Hematopoietic multipotent progenitor cell treated with erythropoietin and hydrocortisone succinate and interleukin-3 and kit ligand, for 8 days (in vitro differentiated cells): ENCODE data around the gene SPATA33.
A peak's percentile ranks its signal among the peaks of the same experiment; 100 is the strongest.

Experiments used
- DNase-seq: peaks from one replicate; pipeline ENCODE4 v3.0.0-alpha.2; 2015

Gene SPATA33

GRCh38 chr16:89657442-89658220, at the start of gene SPATA33, which contains the start of gene CHMP1A:
SPATA33 (plus strand) TSS chr16:89657836; CDS start chr16:89657912, 76 bp downstream.
CHMP1A (minus strand) TSS chr16:89657708; CDS start chr16:89657588, 120 bp downstream.
- DNase-seq, result peak; percentile 85

DNA sequence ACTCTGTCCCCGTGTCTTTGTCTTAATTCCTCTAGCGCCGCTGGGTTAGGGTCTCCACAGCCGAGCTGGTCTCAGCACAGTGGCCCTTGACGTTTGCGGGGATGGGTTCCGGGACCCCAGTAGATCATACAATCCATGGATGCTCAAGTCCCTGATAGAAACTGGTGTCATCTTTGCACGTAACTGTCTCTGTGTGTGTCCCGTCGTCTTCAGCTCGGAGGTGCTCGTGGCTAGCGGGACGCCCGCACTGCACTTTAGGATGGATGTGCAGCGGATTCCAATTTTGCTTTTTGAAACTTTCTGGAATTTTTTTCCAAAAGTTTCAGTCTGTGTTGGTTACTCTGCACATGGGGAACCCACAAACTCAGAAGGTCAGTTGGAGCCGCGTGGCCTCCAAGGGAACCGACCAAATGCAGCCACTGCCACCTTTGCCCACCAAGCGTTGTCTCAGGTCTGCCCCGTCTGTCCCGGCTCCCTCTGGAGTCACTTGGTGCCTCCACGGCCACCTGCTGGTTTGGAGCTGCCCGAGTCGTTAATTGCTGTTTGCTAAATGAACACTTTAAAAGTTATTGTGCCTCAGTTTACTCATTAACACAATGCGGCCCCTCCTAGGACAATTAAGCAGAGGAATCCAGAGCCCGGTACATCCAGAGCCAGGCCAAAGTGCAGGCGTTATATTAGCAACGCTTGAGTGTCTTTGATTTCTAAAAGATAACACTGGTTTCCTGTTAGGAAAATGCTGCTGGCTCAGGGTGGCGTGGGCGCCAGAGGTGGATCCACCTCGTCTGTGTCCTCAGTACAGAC, 49.5 kb upstream of the SPATA33 start:
- DNase-seq, result no peak

DNA sequence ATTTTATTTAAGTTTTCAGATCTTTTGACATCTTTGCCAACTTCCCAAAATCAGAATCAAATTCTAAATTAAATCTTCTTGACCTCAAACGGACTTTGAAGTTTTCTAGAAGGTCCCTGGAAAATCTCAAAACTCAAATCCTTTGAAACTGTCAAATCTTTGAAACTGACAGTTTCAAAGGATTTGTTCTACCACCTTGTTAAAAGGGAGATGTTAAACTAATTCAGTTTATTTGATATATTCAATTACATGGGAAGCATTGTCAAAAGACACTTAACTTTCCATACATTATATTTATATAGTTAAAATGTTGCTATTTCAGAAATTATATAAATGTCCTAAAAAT, 47.6 kb upstream of the SPATA33 start:
- no peak for DNase-seq

DNA sequence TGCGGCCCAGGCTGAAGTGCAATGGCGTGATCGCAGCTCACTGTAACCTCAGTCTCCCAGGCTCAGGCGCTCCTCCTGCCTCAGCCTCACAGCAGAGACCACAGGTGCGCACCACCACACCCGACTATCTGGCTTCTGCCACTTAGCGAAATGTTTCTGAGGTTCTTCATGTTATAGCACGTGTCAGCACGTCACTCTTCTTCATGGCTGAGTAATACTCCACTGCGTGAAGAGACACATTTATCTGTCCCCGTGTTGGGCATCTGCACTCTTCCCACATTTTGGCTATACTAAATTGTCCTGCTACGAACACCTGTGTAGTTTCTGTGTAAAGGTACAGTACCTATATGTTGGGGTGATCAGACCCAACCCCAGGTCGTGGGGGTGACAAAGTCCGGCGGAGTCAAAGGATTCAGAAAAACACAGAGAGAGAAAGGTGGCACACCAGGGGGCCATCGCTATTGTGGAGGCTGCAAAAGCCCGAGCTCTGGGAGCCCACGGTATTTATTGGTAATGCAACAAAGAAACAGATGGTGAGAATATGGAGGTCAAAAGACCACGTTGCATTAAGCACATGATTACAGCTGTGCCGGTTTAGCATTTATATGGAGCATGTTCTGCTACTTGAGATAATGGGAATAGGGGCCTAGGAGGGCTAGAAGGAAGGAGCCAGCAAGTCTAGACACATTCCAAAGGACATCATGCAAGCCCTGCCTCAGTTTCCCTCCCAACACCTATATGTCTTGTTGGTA, 45.0 kb upstream of the SPATA33 start:
- DNase-seq, result no peak

GRCh38 chr16:89613231-89613953, 44.2 kb upstream of the SPATA33 start, which contains the start of gene DPEP1:
DPEP1 (plus strand) TSS chr16:89613642; CDS start chr16:89630411, 16,769 bp downstream.
- no peak for DNase-seq

DNA sequence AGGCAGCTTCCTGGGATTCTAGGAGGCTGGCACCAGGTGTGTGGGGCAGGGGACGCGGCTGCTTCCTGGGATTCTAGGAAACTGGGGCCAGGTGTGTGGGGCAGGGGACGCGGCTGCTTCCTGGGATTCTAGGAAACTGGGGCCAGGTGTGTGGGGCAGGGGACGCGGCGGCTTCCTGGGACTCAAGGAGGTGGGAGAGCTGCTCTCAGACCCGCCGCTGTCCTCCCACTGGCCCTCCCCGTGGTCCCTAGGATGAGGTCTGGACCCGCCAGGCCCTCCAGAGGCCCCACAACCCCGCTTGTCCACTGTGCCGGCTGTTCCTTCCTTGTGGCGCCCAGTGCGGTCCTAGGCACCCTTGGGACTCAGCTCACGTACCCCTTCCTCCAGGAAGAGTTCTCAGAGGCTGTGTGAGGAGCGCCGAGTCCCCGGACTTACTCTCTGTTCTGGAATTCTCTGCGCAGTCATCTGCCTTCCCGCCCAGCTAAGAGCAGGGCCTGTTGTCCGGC, 43.6 kb upstream of the SPATA33 start:
- DNase-seq, result no peak

DNA sequence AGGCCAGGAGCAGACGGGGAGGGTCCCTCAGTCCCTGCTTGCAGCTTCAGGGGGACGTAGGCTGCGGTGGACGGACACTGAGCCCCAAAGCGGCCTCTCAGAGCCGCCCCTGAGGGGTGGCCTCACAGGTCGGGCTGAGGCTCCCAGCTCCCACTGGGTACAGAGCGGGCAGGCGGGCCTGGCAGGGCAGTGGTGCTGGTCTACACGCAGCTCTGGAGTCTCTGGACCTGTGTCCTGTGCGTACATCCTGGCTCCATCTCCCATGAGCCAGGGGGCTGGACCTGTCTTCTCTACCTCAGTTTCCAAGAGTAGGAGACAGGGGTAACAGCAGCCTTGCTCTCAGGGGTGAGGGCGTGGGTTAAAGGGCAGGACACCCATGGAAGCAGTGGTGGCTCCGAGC, 42.5 kb upstream of the SPATA33 start:
- no peak for DNase-seq

DNA sequence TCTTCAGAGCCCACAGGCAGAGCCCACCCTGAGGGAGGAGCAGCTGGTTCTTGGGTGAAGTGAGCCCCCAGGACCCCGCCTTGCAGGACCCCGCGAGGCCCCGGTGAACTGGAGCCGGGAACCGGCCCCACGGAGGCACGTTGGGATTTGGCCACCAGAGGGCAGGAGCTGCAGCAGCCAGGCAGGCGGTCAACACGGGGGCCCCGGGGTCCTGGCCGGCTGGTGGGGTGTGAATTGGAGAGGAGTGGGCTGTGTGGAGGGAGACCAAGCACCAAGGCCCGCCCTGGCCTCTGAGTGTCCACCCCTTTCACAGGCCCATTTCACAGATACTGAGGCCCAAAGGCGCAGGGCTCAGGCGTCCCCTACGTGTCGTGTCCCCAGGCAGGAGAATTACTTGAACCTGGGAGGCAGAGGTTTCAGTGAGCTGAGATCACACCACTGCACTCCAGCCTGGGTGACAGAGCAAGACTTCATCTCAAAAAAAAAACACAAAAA, 42.0 kb upstream of the SPATA33 start:
- peak; percentile 16 for DNase-seq

DNA sequence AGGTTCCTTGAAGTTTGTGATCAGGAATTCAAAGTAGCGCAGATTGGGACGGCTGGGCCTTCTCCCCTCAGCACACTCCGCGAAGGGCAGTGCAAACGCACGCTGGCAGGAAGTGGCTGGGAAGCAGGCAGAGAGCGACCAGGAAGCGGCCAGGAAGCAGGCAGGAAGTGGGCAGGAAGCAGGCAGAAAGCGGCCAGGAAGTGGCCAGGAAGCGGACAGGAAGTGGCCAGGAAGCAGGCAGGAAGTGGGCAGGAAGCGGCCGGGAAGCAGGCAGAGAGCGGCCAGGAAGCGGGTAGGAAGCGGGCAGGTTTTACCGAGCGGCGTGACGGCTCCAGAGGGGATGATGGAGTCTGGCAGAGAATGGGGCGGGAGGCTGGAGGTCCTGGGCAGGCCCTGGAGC, 41.0 kb upstream of the SPATA33 start:
- DNase-seq, result no peak

GRCh38 chr16:89617036-89617435, 40.6 kb upstream of the SPATA33 start:
- DNase-seq, result no peak

- no peak for DNase-seq
Observed at GRCh38 chr16:89618109-89618998, 39.3 kb upstream of the SPATA33 start.

DNA sequence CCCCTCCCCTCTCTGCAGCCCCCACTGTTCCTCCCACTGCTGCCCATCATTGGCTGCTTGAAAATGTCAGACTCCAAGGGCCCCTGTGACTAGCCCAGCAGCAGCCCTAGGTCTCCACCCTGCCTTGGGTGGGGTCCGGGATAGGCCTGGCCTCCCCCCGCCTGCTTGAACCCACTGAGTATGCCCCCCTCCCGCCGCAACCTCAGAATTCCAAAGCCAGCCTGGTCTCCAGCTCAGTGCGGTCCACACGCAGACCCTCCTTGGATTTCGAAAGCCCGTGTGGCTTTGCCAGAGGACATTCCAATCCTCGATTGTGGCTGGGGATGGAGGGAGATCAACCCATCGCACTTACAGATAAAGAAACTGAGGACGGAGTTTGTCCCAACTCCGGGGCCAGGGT, 37.8 kb upstream of the SPATA33 start:
- no peak for DNase-seq

DNA sequence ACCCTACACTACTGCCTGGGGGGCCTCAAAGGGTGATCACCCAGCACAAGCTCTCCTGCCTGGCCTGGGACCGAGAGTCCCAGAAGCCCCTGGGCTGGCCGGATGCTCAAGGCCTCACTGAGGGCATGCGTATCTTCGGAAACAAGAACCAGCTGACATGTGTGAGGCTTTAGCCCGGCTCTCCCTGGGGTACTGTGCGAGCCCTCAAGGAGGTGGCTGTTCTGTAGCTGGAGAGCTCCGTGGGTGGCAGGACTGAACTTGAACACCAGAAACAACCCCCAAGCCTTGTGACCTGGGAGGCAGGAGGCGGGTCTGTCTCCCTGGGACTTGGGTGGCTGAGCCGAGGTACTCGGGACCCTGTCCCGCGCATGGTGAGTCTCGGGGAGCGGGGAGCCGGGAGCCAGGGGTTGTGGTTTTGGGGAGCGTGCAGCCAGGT, 37.2 kb upstream of the SPATA33 start:
- no peak for DNase-seq

DNA sequence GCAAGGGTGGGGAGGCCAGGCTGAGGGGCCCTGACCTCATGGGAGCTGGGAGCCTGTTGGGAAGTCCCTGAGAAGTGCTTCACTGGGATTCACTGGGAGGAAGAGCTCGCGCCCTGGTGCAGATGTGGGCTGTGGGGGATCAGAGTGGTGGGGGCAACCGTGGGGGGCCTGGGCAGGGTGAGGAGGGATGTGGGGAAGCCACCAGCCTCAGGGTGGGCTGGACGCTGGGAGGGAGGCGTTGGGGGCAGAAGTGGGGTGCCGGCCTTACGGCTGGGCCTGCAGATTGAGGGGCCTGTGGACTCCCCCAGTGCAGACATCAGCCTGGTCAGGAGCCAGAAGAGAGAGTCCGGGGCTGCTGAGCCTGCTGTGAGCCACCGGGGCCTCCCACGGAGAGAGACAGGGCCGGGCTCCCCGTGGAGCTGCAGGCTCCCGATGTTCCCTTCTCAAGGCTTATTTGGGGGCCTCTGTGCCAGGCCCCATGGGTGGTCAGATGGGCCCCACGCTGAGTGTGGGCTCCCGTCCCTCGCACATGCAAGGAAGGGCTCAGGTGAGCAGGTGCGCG, 36.4 kb upstream of the SPATA33 start:
- no peak for DNase-seq

GRCh38 chr16:89621698-89622409, 35.8 kb upstream of the SPATA33 start:
- no peak for DNase-seq

DNA sequence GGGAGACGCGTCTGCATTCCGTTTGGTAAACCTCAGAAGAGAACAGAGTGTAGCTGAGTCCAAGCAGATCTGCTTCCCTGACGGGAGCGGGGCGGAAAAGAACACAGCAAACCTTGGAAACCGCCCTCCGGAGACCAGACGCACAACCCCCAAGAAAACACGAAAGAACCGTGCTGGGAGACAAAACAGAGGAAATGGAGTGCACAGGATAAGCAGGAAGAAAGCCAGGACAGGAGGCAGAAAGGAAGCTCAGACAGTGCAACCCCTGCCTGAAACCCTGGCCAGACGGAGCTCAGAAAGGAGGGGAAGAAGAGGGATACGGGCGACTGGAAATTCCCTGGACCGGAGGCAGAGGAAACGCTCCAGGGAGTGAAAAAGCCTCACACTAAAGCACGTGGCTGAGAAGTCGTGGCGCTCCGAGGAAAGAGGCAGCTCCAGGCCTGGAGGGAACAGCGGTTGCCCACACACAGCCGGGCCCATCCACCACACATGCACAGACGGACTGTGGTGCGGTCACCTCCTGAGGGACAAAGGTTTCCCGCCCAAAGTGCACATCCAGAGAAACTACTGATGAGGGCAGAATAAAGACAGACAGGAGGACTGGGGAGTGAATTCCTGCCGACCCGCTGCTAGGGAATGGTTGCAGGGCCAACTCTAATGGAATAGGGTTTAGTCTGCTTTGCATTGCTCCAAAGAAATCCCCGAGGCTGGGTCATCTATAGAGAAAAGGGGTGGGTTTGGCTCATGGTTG, 34.0 kb upstream of the SPATA33 start:
- no peak for DNase-seq

DNA sequence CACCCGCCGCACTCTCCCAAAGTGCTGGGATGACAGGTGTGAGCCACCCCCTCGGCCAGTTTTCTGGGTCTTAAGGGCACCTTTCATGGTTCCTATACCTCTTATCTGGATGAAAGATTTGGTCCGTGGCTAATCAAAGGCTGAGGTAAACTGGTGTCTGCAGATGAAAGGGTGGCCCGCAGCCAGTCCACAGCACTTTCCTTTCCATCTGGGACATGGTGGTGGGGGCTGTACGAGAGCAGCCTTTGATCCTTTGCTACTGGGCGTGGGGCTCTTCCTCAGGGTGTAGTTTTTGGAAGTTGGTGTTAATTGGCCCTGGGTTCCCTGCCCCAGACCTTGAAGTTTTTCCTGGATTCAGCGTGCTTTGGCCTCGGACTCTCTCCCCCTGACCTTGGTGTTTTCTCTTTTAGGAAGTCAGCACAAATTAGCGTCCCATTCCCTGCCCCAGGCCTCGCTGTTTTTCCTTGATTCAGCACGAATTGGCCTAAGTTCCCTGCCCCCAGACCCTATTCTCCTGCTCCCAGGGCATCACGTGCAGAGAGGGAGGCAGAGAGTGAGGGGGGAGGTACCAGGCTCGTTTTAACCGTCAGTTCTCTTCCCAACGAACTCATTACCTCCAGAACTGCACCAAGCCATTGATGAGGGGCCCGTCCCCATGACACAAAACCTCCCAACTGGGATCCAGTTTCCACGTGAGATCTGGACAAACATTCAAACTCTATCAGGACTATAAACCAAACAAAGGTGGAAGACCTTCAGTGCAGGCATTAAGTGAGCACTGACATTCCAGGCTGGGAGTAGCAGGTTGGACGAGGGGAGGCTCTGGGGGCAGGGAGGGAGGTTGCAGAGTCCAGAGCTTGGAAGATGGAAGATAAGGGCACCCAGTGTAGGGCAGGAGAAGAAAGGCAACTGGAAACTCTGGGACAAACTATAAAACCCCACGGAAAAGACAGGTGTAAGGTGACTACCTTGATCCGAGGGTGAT, 32.6 kb upstream of the SPATA33 start:
- no peak for DNase-seq
